ENCODE measurements around the gene DRC7.

- TF ChIP-seq POLR2A (IDR thresholded peaks at IDR 0.05; ENCODE audit: low read depth, low read length) = no peak
- no peak for TF ChIP-seq POLR2AphosphoS5 (IDR thresholded peaks at IDR 0.05; ENCODE audit: low read depth, low read length)
- no peak for TF ChIP-seq TAF1 (IDR thresholded peaks at IDR 0.05; ENCODE audit: low read depth, low read length)
These were observed 67.9 kb downstream of the DRC7 start for GRCh38 chr16:57762365-57763040.
